Vagina (tissue), 2 donors: ENCODE results near the gene LRP11.

Experiments used
- POLR2A ChIP-seq, 2 donors: fragments of 450-650 bp; IDR thresholded peaks; one replicate each; pipeline ENCODE4 v1.6.1; 2017; ENCODE audit warnings: antibody characterized with exemption in 2 of 2, mild to moderate bottlenecking in 2 of 2, moderate library complexity in 2 of 2
- TF ChIP-seq, protein P1 (sequence below), 3 experiments: fragments of 450-650 bp in 2 of 3; fragments of 200-600 bp in 1 of 3; sonication (generic) in 1 of 3; IDR thresholded peaks; one replicate each; pipeline ENCODE4 v1.5.1; 2017 to 2019; ENCODE audit warnings: antibody characterized with exemption in 3 of 3, mild to moderate bottlenecking in 2 of 3, moderate library complexity in 2 of 3

DNA sequence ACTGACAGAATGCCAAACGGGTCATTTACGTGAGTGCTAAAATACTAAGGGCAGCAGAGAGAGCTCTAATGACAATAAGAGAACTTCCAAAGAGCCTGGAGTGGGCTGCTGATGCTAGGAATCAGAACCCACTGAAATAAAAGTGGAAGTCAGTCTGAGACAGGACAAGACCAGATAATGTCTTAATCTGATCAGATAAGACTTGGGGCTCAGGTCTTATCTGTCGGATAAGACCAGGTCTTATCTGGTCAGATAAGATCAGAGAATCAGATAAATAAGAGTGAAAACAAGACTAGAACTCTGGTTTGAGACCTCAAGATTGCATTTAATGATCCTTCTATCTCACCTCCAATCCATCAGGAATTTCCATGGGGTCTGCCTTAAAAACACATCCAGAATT, 18.6 kb downstream of the LRP11 start:
- no peak for TF ChIP-seq POLR2A (IDR thresholded peaks at IDR 0.05)
- TF ChIP-seq, protein P1, sequence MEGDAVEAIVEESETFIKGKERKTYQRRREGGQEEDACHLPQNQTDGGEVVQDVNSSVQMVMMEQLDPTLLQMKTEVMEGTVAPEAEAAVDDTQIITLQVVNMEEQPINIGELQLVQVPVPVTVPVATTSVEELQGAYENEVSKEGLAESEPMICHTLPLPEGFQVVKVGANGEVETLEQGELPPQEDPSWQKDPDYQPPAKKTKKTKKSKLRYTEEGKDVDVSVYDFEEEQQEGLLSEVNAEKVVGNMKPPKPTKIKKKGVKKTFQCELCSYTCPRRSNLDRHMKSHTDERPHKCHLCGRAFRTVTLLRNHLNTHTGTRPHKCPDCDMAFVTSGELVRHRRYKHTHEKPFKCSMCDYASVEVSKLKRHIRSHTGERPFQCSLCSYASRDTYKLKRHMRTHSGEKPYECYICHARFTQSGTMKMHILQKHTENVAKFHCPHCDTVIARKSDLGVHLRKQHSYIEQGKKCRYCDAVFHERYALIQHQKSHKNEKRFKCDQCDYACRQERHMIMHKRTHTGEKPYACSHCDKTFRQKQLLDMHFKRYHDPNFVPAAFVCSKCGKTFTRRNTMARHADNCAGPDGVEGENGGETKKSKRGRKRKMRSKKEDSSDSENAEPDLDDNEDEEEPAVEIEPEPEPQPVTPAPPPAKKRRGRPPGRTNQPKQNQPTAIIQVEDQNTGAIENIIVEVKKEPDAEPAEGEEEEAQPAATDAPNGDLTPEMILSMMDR (IDR thresholded peaks at IDR 0.05): no peak
